Activated CD4-positive, alpha-beta T cell treated with anti-CD3 and anti-CD28 coated beads for 1 hour (primary cell): ENCODE data around the gene KLHDC8A.
A peak's percentile ranks its signal among the peaks of the same experiment; 100 is the strongest.

ENCODE experiments used
- DNase-seq: peaks from one replicate; pipeline ENCODE4 v3.0.0-alpha.2; 2020

KLHDC8A gene

GRCh38 chr1:205294175-205294917 is 62.4 kb downstream of the KLHDC8A start:
- no peak for DNase-seq

GRCh38 chr1:205293350-205294074 is 63.2 kb downstream of the KLHDC8A start:
- DNase-seq = no peak

- no peak for DNase-seq
Measured at GRCh38 chr1:205291596-205291995, 65.1 kb downstream of the KLHDC8A start.

GRCh38 chr1:205287767-205288559 is 68.8 kb downstream of the KLHDC8A start:
- DNase-seq = peak; percentile 61

GRCh38 chr1:205287076-205287475 is 69.6 kb downstream of the KLHDC8A start:
- DNase-seq = no peak

- peak; percentile 29 for DNase-seq
Measured at GRCh38 chr1:205286335-205286950, 70.3 kb downstream of the KLHDC8A start.
